ENCODE data around the gene PPP1R14B. TPM values are rescaled to one million over a fixed set of nuclear protein-coding genes. Genes with fewer than 3 reads are reported as not detected.

Gene PPP1R14B
- polyA plus RNA-seq, 3 donors: 11.7 to 40.7 (median 34.2) TPM

GRCh38 chr11:64259533-64260067 is 12.9 kb upstream of the PPP1R14B start:
- peaks cover 68 to 93% of the 10 kb centered on the region in 2 donors for H3K36me3 Mint-ChIP-seq
- Histone ChIP-seq H3K27ac (ENCODE audit: low read depth in 1 of 2, low read length in 2 of 2) (no peak overlapping the region), H3K4me3 (replicated peaks in 1 of 3; ENCODE audit: low read depth in 2 of 3, low read length in 3 of 3) (no peak overlapping the region), H3K36me3 (replicated peaks in 1 of 2; ENCODE audit: control insufficient read depth in 1 of 2, insufficient read depth in 2 of 2, low read length in 2 of 2) (peaks cover 92 to 96% of the 10 kb centered on the region in 2 donors), H3K27me3 (ENCODE audit: control insufficient read depth in 2 of 2, insufficient read depth in 2 of 2, low read length in 2 of 2) (no peaks in the 10 kb centered on the region), H3K9ac (ENCODE audit: insufficient read depth, low read length, poor library complexity, severe bottlenecking) (no peak overlapping the region), H3K4me1 (ENCODE audit: control insufficient read depth in 1 of 2, insufficient read depth in 2 of 2, low read length in 2 of 2) (no peaks in the 10 kb centered on the region), H2AFZ (ENCODE audit: insufficient read depth, low read depth, low read length, poor library complexity, severe bottlenecking) (no peak overlapping the region), H3K9me3 (replicated peaks in 1 of 2; ENCODE audit: control insufficient read depth in 1 of 2, insufficient read depth in 1 of 2, low read length in 2 of 2) (no peaks in the 10 kb centered on the region), H3K4me2 (replicated peaks; ENCODE audit: extremely low read depth, low read length, poor library complexity, severe bottlenecking) (no peak overlapping the region), H3K79me2 (ENCODE audit: insufficient read depth, low read length) (no peaks in the 10 kb centered on the region), H4K20me1 (ENCODE audit: insufficient read depth, low read length) (peaks cover 8% of the 10 kb centered on the region)
- H3K9me3 Mint-ChIP-seq: peaks cover 0 to 4% (median 0%) of the 10 kb centered on the region in 7 donors
- H3K27me3 Mint-ChIP-seq (ENCODE audit: low read depth in 3 of 3): peaks cover 0 to 1% (median 0%) of the 10 kb centered on the region in 3 donors
- peak overlapping the region in 1 of 2 donors; percentile 54 for H3K4me3 Mint-ChIP-seq
- no peaks in the 10 kb centered on the region for H3K4me1 Mint-ChIP-seq
- intact Hi-C loops (cut with micrococcal nuclease): no loop called here
- peak in 1 of 3 donors; percentile 66 for DNase-seq
- WGBS (ENCODE audit: insufficient coverage): 95% methylated on average over 2 of the region's 4 CpGs
- TF ChIP-seq CTCF (IDR thresholded peaks at IDR 0.05): no peak
- H3K27ac Mint-ChIP-seq: peak overlapping the region in 4 of 7 donors; percentile 10 to 59 (median 17)

GRCh38 chr11:64258946-64259532 is 12.3 kb upstream of the PPP1R14B start:
- no peaks in the 10 kb centered on the region for H3K9me3 ChIP-seq (replicated peaks in 1 of 2; ENCODE audit: control insufficient read depth in 1 of 2, insufficient read depth in 1 of 2, low read length in 2 of 2)
- Mint-ChIP-seq H3K4me1 (peaks cover under 1% of the 10 kb centered on the region), H3K36me3 (peaks cover 64 to 90% of the 10 kb centered on the region in 2 donors), H3K9me3 (peaks cover 0 to 4% (median 0%) of the 10 kb centered on the region in 7 donors), H3K4me3 (no peak overlapping the region), H3K27ac (no peak overlapping the region), H3K27me3 (ENCODE audit: low read depth in 3 of 3) (peaks cover 0 to 1% (median 0%) of the 10 kb centered on the region in 3 donors)
- peaks cover 14% of the 10 kb centered on the region for H4K20me1 ChIP-seq (ENCODE audit: insufficient read depth, low read length)
- H3K36me3 ChIP-seq (replicated peaks in 1 of 2; ENCODE audit: control insufficient read depth in 1 of 2, insufficient read depth in 2 of 2, low read length in 2 of 2): peaks cover 87 to 96% of the 10 kb centered on the region in 2 donors
- intact Hi-C loops (cut with micrococcal nuclease): no loop called here
- H2AFZ ChIP-seq (ENCODE audit: insufficient read depth, low read depth, low read length, poor library complexity, severe bottlenecking): no peak overlapping the region
- H3K4me1 ChIP-seq (ENCODE audit: control insufficient read depth in 1 of 2, insufficient read depth in 2 of 2, low read length in 2 of 2): no peaks in the 10 kb centered on the region
- no peak for TF ChIP-seq CTCF (IDR thresholded peaks at IDR 0.05)
- no peak overlapping the region for H3K9ac ChIP-seq (ENCODE audit: insufficient read depth, low read length, poor library complexity, severe bottlenecking)
- no peak overlapping the region for H3K27ac ChIP-seq (ENCODE audit: low read depth in 1 of 2, low read length in 2 of 2)
- H3K4me3 ChIP-seq (replicated peaks in 1 of 3; ENCODE audit: low read depth in 2 of 3, low read length in 3 of 3): no peak overlapping the region
- DNase-seq: no peak
- WGBS (ENCODE audit: insufficient coverage): 95% methylated on average over 32 of the region's 32 CpGs
- no peaks in the 10 kb centered on the region for H3K79me2 ChIP-seq (ENCODE audit: insufficient read depth, low read length)
- no peak overlapping the region for H3K4me2 ChIP-seq (replicated peaks; ENCODE audit: extremely low read depth, low read length, poor library complexity, severe bottlenecking)
- no peaks in the 10 kb centered on the region for H3K27me3 ChIP-seq (ENCODE audit: control insufficient read depth in 2 of 2, insufficient read depth in 2 of 2, low read length in 2 of 2)
